CD4-positive, alpha-beta T cell (primary cell): ENCODE results near the gene SGO2. TPM values are rescaled to one million over a fixed set of nuclear protein-coding genes. Genes with fewer than 3 reads are reported as not detected.

ENCODE experiments used
- ATAC-seq: fragments of 200-7000 bp; cut with Tn5 transposase; one replicate; pipeline ENCODE4 v1.10.0; 2022; ENCODE audit warnings: mild to moderate bottlenecking; ENCODE audit not compliant: poor library complexity
- CTCF ChIA-PET: fragments of 350-600 bp; sonication (Branson Sonifier 250); formaldehyde crosslinking; loops from one replicate; lab custom pipeline; 2021; ENCODE audit warnings: antibody characterized with exemption, inconsistent platforms; lab: Charles Lee
- POLR2A ChIA-PET: fragments of 350-600 bp; sonication (Branson Sonifier 250); formaldehyde crosslinking; loops from one replicate; lab custom pipeline; 2021; ENCODE audit warnings: antibody characterized with exemption, inconsistent platforms; lab: Charles Lee
- DNase-seq, 14 experiments: peaks; one replicate each; pipeline ENCODE4 v3.0.0-alpha.2; 2013 to 2020; ENCODE audit warnings: mixed read lengths in 2 of 14
- H3K27ac ChIP-seq, 2 donors: one replicate each; pipeline versions ENCODE4 v1.5.1 to v1.7.0; 2013; ENCODE audit warnings: low read length in 2 of 2, low read depth in 1 of 2, mild to moderate bottlenecking in 1 of 2
- H3K27me3 ChIP-seq, 2 experiments: 1 replicate in 1 of 2; 2 replicates in 1 of 2; pipeline versions ENCODE4 v1.6.1 to v1.7.0; 2013; ENCODE audit warnings: low read length in 2 of 2, control low read depth in 1 of 2, mild to moderate bottlenecking in 1 of 2, moderate library complexity in 1 of 2; ENCODE audit not compliant: insufficient read depth in 2 of 2, control insufficient read depth in 1 of 2
- H3K36me3 ChIP-seq: one replicate; pipeline ENCODE4 v1.6.1; 2013; ENCODE audit warnings: low read length, control low read depth; ENCODE audit not compliant: insufficient read depth
- H3K4me1 ChIP-seq: one replicate; pipeline ENCODE4 v1.6.1; 2013; ENCODE audit warnings: low read length, control low read depth; ENCODE audit not compliant: insufficient read depth
- H3K4me3 ChIP-seq: one replicate; pipeline ENCODE4 v1.5.1; 2013; ENCODE audit warnings: mild to moderate bottlenecking, low read length, moderate library complexity
- H3K9me3 ChIP-seq, 2 experiments: 1 replicate in 1 of 2; 2 replicates in 1 of 2; pipeline versions ENCODE4 v1.6.1 to v1.7.0; 2013; ENCODE audit warnings: low read length in 2 of 2, mild to moderate bottlenecking in 2 of 2, control low read depth in 1 of 2, moderate library complexity in 1 of 2; ENCODE audit not compliant: control insufficient read depth in 1 of 2, insufficient read depth in 1 of 2
- H3K27ac Mint-ChIP-seq: one replicate; pipeline ENCODE4 v1.8.0; 2020; ENCODE audit warnings: mixed read lengths
- H3K27me3 Mint-ChIP-seq: one replicate; pipeline ENCODE4 v1.8.0; 2021; ENCODE audit warnings: mixed read lengths
- H3K36me3 Mint-ChIP-seq: one replicate; pipeline ENCODE4 v1.8.0; 2021; ENCODE audit warnings: low read depth, mixed read lengths
- H3K4me1 Mint-ChIP-seq: one replicate; pipeline ENCODE4 v1.8.0; 2021; ENCODE audit warnings: low read depth, mixed read lengths
- H3K4me3 Mint-ChIP-seq: one replicate; pipeline ENCODE4 v1.8.0; 2020; ENCODE audit warnings: mild to moderate bottlenecking, mixed read lengths
- H3K9me3 Mint-ChIP-seq: one replicate; pipeline ENCODE4 v1.8.0; 2020; ENCODE audit warnings: mixed read lengths
- intact Hi-C, 2 experiments: fragments of 100-400 bp; cut with DNase I in 1 of 2; cut with micrococcal nuclease in 1 of 2; formaldehyde crosslinking; loops; one replicate each; pipeline versions ENCODE4 v1.15.1 to v1.9.0; 2023 to 2025; cut with DNase I, micrococcal nuclease
- total RNA-seq, 174 experiments: library from RNA in 2 of 174; stranded (reverse) in 2 of 174; gene quantifications; one replicate each; pipeline ENCODE4 v1.2.3 and lab custom pipeline; 2021 to 2026
- TF ChIP-seq, protein P1 (sequence below): fragments of 200-600 bp; IDR thresholded peaks from one replicate; pipeline ENCODE4 v1.8.0; 2022; ENCODE audit warnings: antibody characterized with exemption, mild to moderate bottlenecking

The SGO2 gene
- total RNA-seq, 2 experiments from 2014 or later, result 0.64 to 0.74 TPM

DNA sequence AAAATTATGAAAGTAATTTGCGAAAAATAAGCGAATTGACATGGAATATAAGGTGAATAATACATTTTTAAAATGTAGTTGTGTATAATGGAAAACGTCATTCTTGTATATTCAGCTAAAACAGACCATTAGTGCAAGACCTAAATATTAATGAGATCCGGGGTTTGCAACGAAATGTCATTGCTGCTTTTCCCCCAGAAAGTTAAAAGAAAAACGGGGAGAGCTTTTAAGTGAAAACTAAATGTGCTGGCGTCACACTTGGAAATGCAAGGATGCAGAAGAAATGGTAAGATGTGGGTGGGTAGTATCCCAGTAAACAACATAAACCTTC lies 491 bp upstream of the SGO2 start:
- H3K36me3 Mint-ChIP-seq, result no peaks in the 10 kb centered on the region
- DNase-seq (no peak), ATAC-seq (no peak)
- H3K9me3 Mint-ChIP-seq, result no peaks in the 10 kb centered on the region
- no peaks in the 10 kb centered on the region for H3K27me3 ChIP-seq
- H3K36me3 ChIP-seq, result no peaks in the 10 kb centered on the region
- TF ChIP-seq, protein P1, sequence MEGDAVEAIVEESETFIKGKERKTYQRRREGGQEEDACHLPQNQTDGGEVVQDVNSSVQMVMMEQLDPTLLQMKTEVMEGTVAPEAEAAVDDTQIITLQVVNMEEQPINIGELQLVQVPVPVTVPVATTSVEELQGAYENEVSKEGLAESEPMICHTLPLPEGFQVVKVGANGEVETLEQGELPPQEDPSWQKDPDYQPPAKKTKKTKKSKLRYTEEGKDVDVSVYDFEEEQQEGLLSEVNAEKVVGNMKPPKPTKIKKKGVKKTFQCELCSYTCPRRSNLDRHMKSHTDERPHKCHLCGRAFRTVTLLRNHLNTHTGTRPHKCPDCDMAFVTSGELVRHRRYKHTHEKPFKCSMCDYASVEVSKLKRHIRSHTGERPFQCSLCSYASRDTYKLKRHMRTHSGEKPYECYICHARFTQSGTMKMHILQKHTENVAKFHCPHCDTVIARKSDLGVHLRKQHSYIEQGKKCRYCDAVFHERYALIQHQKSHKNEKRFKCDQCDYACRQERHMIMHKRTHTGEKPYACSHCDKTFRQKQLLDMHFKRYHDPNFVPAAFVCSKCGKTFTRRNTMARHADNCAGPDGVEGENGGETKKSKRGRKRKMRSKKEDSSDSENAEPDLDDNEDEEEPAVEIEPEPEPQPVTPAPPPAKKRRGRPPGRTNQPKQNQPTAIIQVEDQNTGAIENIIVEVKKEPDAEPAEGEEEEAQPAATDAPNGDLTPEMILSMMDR, result no peak
- ChIA-PET CTCF (interaction anchor here (1.0 to 2.9 kb wide), 3 partner anchors 13 to 188 kb away, joined by 3 to 31 read pairs (median 4); partner anchors contain the start of gene KCTD18), POLR2A (interaction anchor here (0.7 to 2.8 kb wide), 10 partner anchors 9 to 571 kb away, joined by 3 to 28 read pairs (median 5); partner anchors contain the start of genes CLK1, KCTD18, MAIP1 and TYW5)
- peak overlapping the region; percentile 96 for H3K4me3 Mint-ChIP-seq
- intact Hi-C loops, result loop anchor here (2.0 to 10.0 kb wide), 9 partner anchors 15 to 1849 kb away; partner anchors contain the start of genes ALS2 (in 1 of the 2), BMPR2 (in 1 of the 2), BZW1 (in 1 of the 2) and FZD7 (in 1 of the 2)
- peaks cover 13% of the 10 kb centered on the region for H3K4me1 Mint-ChIP-seq
- peak overlapping the region in 1 of 2 donors; percentile 0 for H3K27ac ChIP-seq
- H3K4me3 ChIP-seq, result peak overlapping the region; percentile 71
- H3K4me1 ChIP-seq, result peaks cover 9% of the 10 kb centered on the region
- H3K9me3 ChIP-seq, result no peaks in the 10 kb centered on the region
- no peaks in the 10 kb centered on the region for H3K27me3 Mint-ChIP-seq
- peak overlapping the region; percentile 83 for H3K27ac Mint-ChIP-seq

DNA sequence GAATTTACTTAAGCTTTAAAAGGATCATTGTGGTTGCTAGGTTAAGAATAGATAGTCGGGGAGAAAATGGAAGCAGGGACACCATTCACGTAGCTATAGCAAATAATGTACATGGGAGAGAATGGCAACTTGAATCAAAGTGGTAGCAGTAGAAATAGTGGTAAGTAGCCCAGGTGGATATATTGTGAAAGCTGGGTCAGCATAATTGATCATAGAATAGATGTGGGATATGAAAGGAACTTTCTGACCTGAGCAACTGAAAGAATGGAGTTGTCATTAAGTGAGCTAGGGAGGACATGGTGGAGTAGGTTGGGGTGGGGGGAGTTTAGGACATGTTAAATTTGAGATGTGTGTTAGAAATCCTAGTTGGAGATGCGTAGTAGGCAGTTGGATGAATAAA lies 2.2 kb downstream of the SGO2 start:
- Mint-ChIP-seq H3K36me3 (no peaks in the 10 kb centered on the region), H3K27ac (no peak overlapping the region), H3K9me3 (no peaks in the 10 kb centered on the region), H3K4me3 (no peak overlapping the region), H3K4me1 (peaks cover 13% of the 10 kb centered on the region), H3K27me3 (no peaks in the 10 kb centered on the region)
- H3K27ac ChIP-seq, result no peak overlapping the region
- H3K9me3 ChIP-seq, result no peaks in the 10 kb centered on the region
- ChIA-PET POLR2A (no interaction called here), CTCF (interaction anchor here (1.1 kb wide), 1 partner anchor 11 kb away, joined by 4 read pairs; no protein-coding TSS in a partner anchor)
- no peaks in the 10 kb centered on the region for H3K27me3 ChIP-seq
- intact Hi-C loops, result loop anchor here (5.0 to 10.0 kb wide), 8 partner anchors 184 to 1847 kb away; partner anchors contain the start of genes ALS2 (in 1 of the 2), BMPR2 (in 1 of the 2), BZW1 (in 1 of the 2) and FZD7 (in 1 of the 2)
- no peak for ATAC-seq
- H3K36me3 ChIP-seq, result no peaks in the 10 kb centered on the region
- TF ChIP-seq, protein P1, result no peak
- H3K4me1 ChIP-seq, result peaks cover 9% of the 10 kb centered on the region
- H3K4me3 ChIP-seq, result no peak overlapping the region
- DNase-seq, result no peak

DNA sequence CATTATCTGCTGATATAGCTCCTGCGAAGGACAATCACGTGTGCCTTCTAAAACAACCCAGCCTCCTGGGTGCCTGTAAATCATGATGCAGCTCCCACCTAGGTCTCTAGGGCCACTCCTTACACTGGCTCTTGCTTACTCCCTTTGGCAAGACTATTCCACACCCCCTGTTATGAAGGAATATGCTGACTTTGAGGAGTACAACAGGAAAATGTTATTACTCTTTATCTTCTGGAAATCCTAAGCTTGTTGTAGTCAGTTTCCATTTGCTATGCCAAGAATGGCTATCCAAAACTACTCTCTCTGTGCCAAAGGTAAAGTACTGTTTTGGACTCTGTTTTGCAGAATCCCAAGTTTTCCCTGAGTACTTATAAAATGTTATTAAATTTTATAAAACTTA lies 7.7 kb downstream of the SGO2 start:
- ChIA-PET CTCF (interaction anchor here (1.4 kb wide), 1 partner anchor 179 kb away, joined by 3 read pairs; no protein-coding TSS in a partner anchor), POLR2A (interaction anchor here (1.9 kb wide), 1 partner anchor 7 kb away, joined by 6 read pairs; the partner anchor contains the start of gene SGO2)
- H3K27me3 Mint-ChIP-seq, result no peaks in the 10 kb centered on the region
- no peak for DNase-seq
- H3K4me3 Mint-ChIP-seq, result no peak overlapping the region
- H3K27ac ChIP-seq, result no peak overlapping the region
- intact Hi-C loops, result no loop called here
- no peak for ATAC-seq
- H3K9me3 ChIP-seq, result no peaks in the 10 kb centered on the region
- H3K36me3 Mint-ChIP-seq, result no peaks in the 10 kb centered on the region
- no peaks in the 10 kb centered on the region for H3K36me3 ChIP-seq
- no peaks in the 10 kb centered on the region for H3K9me3 Mint-ChIP-seq
- H3K27me3 ChIP-seq, result no peaks in the 10 kb centered on the region
- no peaks in the 10 kb centered on the region for H3K4me1 ChIP-seq
- H3K4me3 ChIP-seq, result no peak overlapping the region
- no peak overlapping the region for H3K27ac Mint-ChIP-seq
- TF ChIP-seq, protein P1, result no peak
- H3K4me1 Mint-ChIP-seq, result no peaks in the 10 kb centered on the region
